ENCODE measurements around the gene AGPAT2.

GRCh38 chr9:136669791-136670464, 17.3 kb downstream of the AGPAT2 start:
- TF ChIP-seq CTCF (IDR thresholded peaks at IDR 0.05) (no peak), POLR2A (IDR thresholded peaks at IDR 0.05) (no peak)

Measured in gastroesophageal sphincter (tissue), 3 donors.